Breast epithelium (tissue), 4 donors: ENCODE data around the gene IL17RD. TPM values are rescaled to one million over a fixed set of nuclear protein-coding genes. Genes with fewer than 3 reads are reported as not detected.

ENCODE experiments used
- DNase-seq, 2 donors: peaks; one replicate each; pipeline ENCODE4 v3.0.0-alpha.2; 2019; ENCODE audit warnings: low spot score in 2 of 2
- H3K27ac ChIP-seq, 2 donors: fragments of 200-600 bp; sonication (generic) in 1 of 2; one replicate each; pipeline ENCODE4 v1.5.1; 2016 to 2019; ENCODE audit warnings: mild to moderate bottlenecking in 1 of 2
- H3K27me3 ChIP-seq, 2 donors: fragments of 200-600 bp; sonication (generic) in 1 of 2; one replicate each; pipeline versions ENCODE4 v1.5.1 to v1.6.0; 2017 to 2019; ENCODE audit warnings: control low read depth in 1 of 2, mild to moderate bottlenecking in 1 of 2
- H3K36me3 ChIP-seq: fragments of 200-600 bp; one replicate; pipeline ENCODE4 v1.5.1; 2019
- H3K4me1 ChIP-seq, 2 donors: fragments of 200-600 bp; sonication (generic); one replicate each; pipeline ENCODE4 v1.5.1; 2016 to 2019; ENCODE audit warnings: control low read depth in 1 of 2
- H3K4me3 ChIP-seq, 3 donors: fragments of 200-600 bp; sonication (generic); 1 replicate in 2 of 3; 2 replicates in 1 of 3; pipeline ENCODE4 v1.5.1; 2016 to 2019; ENCODE audit warnings: mild to moderate bottlenecking in 3 of 3, moderate library complexity in 2 of 3
- H3K9me3 ChIP-seq, 2 donors: fragments of 200-600 bp; sonication (generic) in 1 of 2; one replicate each; pipeline ENCODE4 v1.5.1; 2016 to 2019; ENCODE audit warnings: control low read depth in 1 of 2
- CTCF ChIP-seq, 3 donors: fragments of 450-650 bp; IDR thresholded peaks; one replicate each; pipeline ENCODE4 v1.5.1; 2016 to 2017; ENCODE audit warnings: antibody characterized with exemption in 3 of 3, mild to moderate bottlenecking in 3 of 3, moderate library complexity in 3 of 3
- POLR2A ChIP-seq: fragments of 450-650 bp; IDR thresholded peaks from one replicate; pipeline ENCODE4 v1.6.1; 2016; ENCODE audit warnings: antibody characterized with exemption, mild to moderate bottlenecking, moderate library complexity
- POLR2AphosphoS5 ChIP-seq, 3 donors: sonication (generic); formaldehyde crosslinking; IDR thresholded peaks; one replicate each; pipeline ENCODE4 v1.6.1; 2017; ENCODE audit warnings: antibody characterized with exemption in 3 of 3
- intact Hi-C: fragments of 100-400 bp; cut with DNase I; formaldehyde crosslinking; loops from one replicate; pipeline ENCODE4 v1.15.1; 2023; ENCODE audit warnings: low total_unique reads
- total RNA-seq, 3 donors: library from RNA; depleted of rRNA; stranded (reverse); fragments of >200 nt; gene quantifications; one replicate each; pipeline ENCODE4 v1.1.0, GENCODE V29; 2016

Gene IL17RD
- total RNA-seq, 3 donors from 2014 or later: 3.0 to 31.8 (median 31.0) TPM

GRCh38 chr3:57164217-57164656 is 916 bp downstream of the IL17RD start:
- no peaks in the 10 kb centered on the region for H3K27me3 ChIP-seq
- peaks cover 4 to 14% of the 10 kb centered on the region in 2 donors for H3K4me1 ChIP-seq
- intact Hi-C loops: no loop called here
- H3K9me3 ChIP-seq: no peaks in the 10 kb centered on the region
- no peak for TF ChIP-seq POLR2A
- no peak for TF ChIP-seq POLR2AphosphoS5 (IDR thresholded peaks at IDR 0.05)
- no peak for TF ChIP-seq CTCF (IDR thresholded peaks at IDR 0.05)
- peak overlapping the region; percentile 78 to 87 (median 79) for H3K4me3 ChIP-seq
- peak overlapping the region; percentile 76 to 83 for H3K27ac ChIP-seq
- no peaks in the 10 kb centered on the region for H3K36me3 ChIP-seq
- DNase-seq: peak in 1 of 2 donors; percentile 58

- Histone ChIP-seq H3K27me3 (no peaks in the 10 kb centered on the region), H3K9me3 (no peaks in the 10 kb centered on the region), H3K27ac (peak overlapping the region; percentile 76 to 83), H3K36me3 (no peaks in the 10 kb centered on the region), H3K4me1 (peaks cover 4 to 16% of the 10 kb centered on the region in 2 donors), H3K4me3 (peak overlapping the region; percentile 78 to 87 (median 79))
- no peak for TF ChIP-seq POLR2A
- TF ChIP-seq POLR2AphosphoS5 (IDR thresholded peaks at IDR 0.05): no peak
- TF ChIP-seq CTCF (IDR thresholded peaks at IDR 0.05): no peak
- DNase-seq: no peak
- intact Hi-C loops: no loop called here
Measured at GRCh38 chr3:57163751-57164150, 1.4 kb downstream of the IL17RD start.

GRCh38 chr3:57161915-57162314 is 3.2 kb downstream of the IL17RD start:
- Histone ChIP-seq H3K36me3 (no peaks in the 10 kb centered on the region), H3K27ac (peak overlapping the region; percentile 72 to 78), H3K9me3 (no peaks in the 10 kb centered on the region), H3K4me1 (peaks cover 4 to 16% of the 10 kb centered on the region in 2 donors), H3K4me3 (peak overlapping the region in 2 of 3 donors; percentile 8 to 87), H3K27me3 (no peaks in the 10 kb centered on the region)
- no peak for DNase-seq
- intact Hi-C loops: no loop called here
- TF ChIP-seq CTCF (IDR thresholded peaks at IDR 0.05): no peak
- TF ChIP-seq POLR2AphosphoS5 (IDR thresholded peaks at IDR 0.05): no peak
- TF ChIP-seq POLR2A: no peak

- no peaks in the 10 kb centered on the region for H3K27me3 ChIP-seq
- no peaks in the 10 kb centered on the region for H3K36me3 ChIP-seq
- peaks cover 4 to 16% of the 10 kb centered on the region in 2 donors for H3K4me1 ChIP-seq
- H3K4me3 ChIP-seq: peak overlapping the region in 1 of 3 donors; percentile 2
- H3K27ac ChIP-seq: peak overlapping the region; percentile 72 to 78
- no peak for DNase-seq
- no peak for TF ChIP-seq POLR2AphosphoS5 (IDR thresholded peaks at IDR 0.05)
- TF ChIP-seq CTCF (IDR thresholded peaks at IDR 0.05): no peak
- TF ChIP-seq POLR2A: no peak
- intact Hi-C loops: no loop called here
- no peaks in the 10 kb centered on the region for H3K9me3 ChIP-seq
Measured at GRCh38 chr3:57160765-57161538, 4.2 kb downstream of the IL17RD start.

- Histone ChIP-seq H3K4me1 (peaks cover 4 to 19% of the 10 kb centered on the region in 2 donors), H3K4me3 (peak overlapping the region in 1 of 3 donors; percentile 2), H3K27me3 (no peaks in the 10 kb centered on the region), H3K36me3 (no peaks in the 10 kb centered on the region), H3K9me3 (no peaks in the 10 kb centered on the region), H3K27ac (peak overlapping the region; percentile 72 to 87)
- TF ChIP-seq POLR2AphosphoS5 (IDR thresholded peaks at IDR 0.05) (no peak), CTCF (IDR thresholded peaks at IDR 0.05) (no peak), POLR2A (no peak)
- DNase-seq: no peak
- intact Hi-C loops: no loop called here
Measured at GRCh38 chr3:57160076-57160764, 4.9 kb downstream of the IL17RD start.
